ENCODE results near the gene INAFM1.
"Not testable (repeated sequence)": the region's sequence is repeated elsewhere in the genome, so short reads cannot be mapped to it uniquely, and the experiment has no call there.

Gene INAFM1

GRCh38 chr19:47260476-47260875 is 14.2 kb upstream of the INAFM1 start:
- Histone ChIP-seq H4K20me1 (ENCODE audit: insufficient read depth, low read length) (no peaks in the 10 kb centered on the region), H3K4me3 (ENCODE audit: low read length) (no peak overlapping the region), H3K36me3 (replicated peaks; ENCODE audit: insufficient read depth, low read length) (no peaks in the 10 kb centered on the region)

GRCh38 chr19:47261946-47262793 is 12.5 kb upstream of the INAFM1 start:
- not testable (repeated sequence) for H4K20me1 ChIP-seq (ENCODE audit: insufficient read depth, low read length); H3K27me3 ChIP-seq (replicated peaks; ENCODE audit: insufficient read depth, low read length); H3K36me3 ChIP-seq (replicated peaks; ENCODE audit: insufficient read depth, low read length); H3K4me3 ChIP-seq (ENCODE audit: low read length); H3K9me2 ChIP-seq (replicated peaks; ENCODE audit: insufficient read depth, low read length); H2AFZ ChIP-seq (ENCODE audit: low read length); H3K9me3 ChIP-seq (replicated peaks; ENCODE audit: insufficient read depth, low read length)
- Histone ChIP-seq H3K4me1 (ENCODE audit: low read length) (peaks cover 20% of the 10 kb centered on the region), H3K4me2 (ENCODE audit: low read depth, low read length) (peak overlapping the region; percentile 40; the same call in 1 of the 2 replicates), H3K9ac (ENCODE audit: low read length) (peak overlapping the region; percentile 53; the same call in 1 of the 2 replicates), H3F3A (ENCODE audit: insufficient read depth, low read length) (peaks cover 15% of the 10 kb centered on the region), H3K27ac (ENCODE audit: low read length) (peak overlapping the region; percentile 94), H3K79me2 (ENCODE audit: low read length) (peaks cover 41% of the 10 kb centered on the region)
- peak; percentile 98 for DNase-seq

More at GRCh38 chr19:47260476-47260875, 14.2 kb upstream of the INAFM1 start:
- Histone ChIP-seq H3K79me2 (ENCODE audit: low read length) (peaks cover 41% of the 10 kb centered on the region), H3K27ac (ENCODE audit: low read length) (peak overlapping the region; percentile 18; the same call in 1 of the 2 replicates), H3K9me3 (replicated peaks; ENCODE audit: insufficient read depth, low read length) (no peaks in the 10 kb centered on the region), H3F3A (ENCODE audit: insufficient read depth, low read length) (peaks cover 15% of the 10 kb centered on the region), H3K9me2 (replicated peaks; ENCODE audit: insufficient read depth, low read length) (no peaks in the 10 kb centered on the region), H3K27me3 (replicated peaks; ENCODE audit: insufficient read depth, low read length) (no peaks in the 10 kb centered on the region), H3K9ac (ENCODE audit: low read length) (no peak overlapping the region), H3K4me2 (ENCODE audit: low read depth, low read length) (no peak overlapping the region), H2AFZ (ENCODE audit: low read length) (no peak overlapping the region), H3K4me1 (ENCODE audit: low read length) (peaks cover 23% of the 10 kb centered on the region)
- TF ChIP-seq EZH2 (optimal IDR thresholded peaks at IDR 0.05; ENCODE audit: low read depth, low read length) (no peak), EZH2phosphoT487 (IDR thresholded peaks at IDR 0.05; ENCODE audit: low read length) (no peak), CTCF (IDR thresholded peaks at IDR 0.05; ENCODE audit: low read length) (no peak)
- no peak for DNase-seq

- no peak for TF ChIP-seq CTCF (IDR thresholded peaks at IDR 0.05; ENCODE audit: low read length)
- TF ChIP-seq EZH2 (optimal IDR thresholded peaks at IDR 0.05; ENCODE audit: low read depth, low read length): no peak
- no peak for TF ChIP-seq EZH2phosphoT487 (IDR thresholded peaks at IDR 0.05; ENCODE audit: low read length)
- DNase-seq: no peak
- Histone ChIP-seq H2AFZ (ENCODE audit: low read length) (no peak overlapping the region), H3K9me3 (replicated peaks; ENCODE audit: insufficient read depth, low read length) (no peaks in the 10 kb centered on the region), H3K36me3 (replicated peaks; ENCODE audit: insufficient read depth, low read length) (no peaks in the 10 kb centered on the region; the same call in 1 of the 2 replicates), H3K4me2 (ENCODE audit: low read depth, low read length) (no peak overlapping the region), H3K9me2 (replicated peaks; ENCODE audit: insufficient read depth, low read length) (no peaks in the 10 kb centered on the region), H3K4me3 (ENCODE audit: low read length) (no peak overlapping the region), H3K27ac (ENCODE audit: low read length) (no peak overlapping the region), H3K27me3 (replicated peaks; ENCODE audit: insufficient read depth, low read length) (no peaks in the 10 kb centered on the region), H3F3A (ENCODE audit: insufficient read depth, low read length) (peaks cover 15% of the 10 kb centered on the region), H3K79me2 (ENCODE audit: low read length) (peaks cover 20% of the 10 kb centered on the region), H3K9ac (ENCODE audit: low read length) (no peak overlapping the region), H4K20me1 (ENCODE audit: insufficient read depth, low read length) (no peaks in the 10 kb centered on the region), H3K4me1 (ENCODE audit: low read length) (peaks cover 10% of the 10 kb centered on the region)
These were observed 10.1 kb upstream of the INAFM1 start for GRCh38 chr19:47264629-47265028.

Data from MM.1S (cell line).